GM03348 (cell line): ENCODE results near the gene PDZD4.

Experiments
- DNase-seq: peaks from one replicate; pipeline ENCODE4 v3.0.0; 2012; ENCODE audit warnings: low spot score

Gene PDZD4

GRCh38 chrX:153829799-153830639 lies at the start of gene PDZD4:
Gene PDZD4, minus strand, starts transcription at chrX:153830544. Its CDS starts 246 bp downstream, at chrX:153830298.
- no peak for DNase-seq

DNA sequence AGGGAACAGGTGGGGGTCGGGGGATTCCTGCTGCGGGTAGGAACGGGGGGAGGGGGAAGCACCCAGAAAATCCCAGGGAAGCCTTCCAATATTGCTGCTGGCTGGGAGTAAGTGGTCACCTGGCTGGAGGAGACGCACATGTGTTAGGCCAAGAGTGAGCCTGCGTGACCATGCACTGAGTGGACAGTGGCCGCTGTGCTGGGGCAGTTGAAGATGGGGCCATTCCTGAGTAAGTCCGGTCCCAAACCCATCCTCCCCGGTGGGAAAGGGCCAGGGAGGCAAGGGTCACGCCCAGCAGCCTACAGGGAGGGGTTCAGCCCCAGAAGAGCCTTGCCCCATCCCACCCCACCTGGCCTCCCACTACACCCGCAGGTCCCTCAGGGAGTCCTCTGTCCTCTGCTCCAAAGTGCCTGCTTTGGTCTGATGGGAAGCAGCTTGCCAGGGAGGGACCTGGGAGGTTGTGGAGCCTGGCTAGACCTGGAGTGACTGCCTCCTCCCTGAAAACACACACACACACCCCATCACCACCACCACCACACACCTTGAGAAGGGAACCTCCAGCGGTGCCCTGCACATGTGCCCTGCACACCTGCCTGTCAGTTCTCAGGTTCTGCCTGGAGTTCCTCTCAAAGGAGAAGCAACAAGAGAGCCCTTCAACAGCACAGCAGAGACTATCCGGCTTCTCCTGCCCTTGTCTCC lies 49.5 kb upstream of the PDZD4 start:
- DNase-seq = no peak

- DNase-seq = no peak
These were observed 48.8 kb upstream of the PDZD4 start for GRCh38 chrX:153878969-153879653.

- DNase-seq = no peak
These were observed 48.0 kb upstream of the PDZD4 start for GRCh38 chrX:153878345-153878744.

- no peak for DNase-seq
These were observed 47.4 kb upstream of the PDZD4 start for GRCh38 chrX:153877571-153878261.

- DNase-seq = no peak
These were observed 45.8 kb upstream of the PDZD4 start for GRCh38 chrX:153876112-153876491.

- DNase-seq = peak; percentile 74
These were observed 45.2 kb upstream of the PDZD4 start for GRCh38 chrX:153875391-153876111.

- DNase-seq = no peak
These were observed 44.2 kb upstream of the PDZD4 start for GRCh38 chrX:153874366-153875125.

DNA sequence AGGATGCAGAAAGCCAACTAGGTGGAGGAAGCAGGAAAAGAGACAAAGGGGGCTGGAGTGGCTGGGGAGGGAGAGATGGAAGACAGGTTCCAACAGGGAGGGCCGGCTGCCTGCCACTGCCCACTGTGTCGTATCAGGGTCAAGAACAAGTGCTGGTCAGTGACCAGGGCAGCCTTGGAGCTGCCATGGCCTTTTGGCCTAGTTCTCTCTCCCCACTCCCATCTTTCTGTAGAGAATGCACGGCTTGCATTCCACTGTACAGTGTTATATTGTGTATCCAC lies 43.7 kb upstream of the PDZD4 start:
- no peak for DNase-seq

DNA sequence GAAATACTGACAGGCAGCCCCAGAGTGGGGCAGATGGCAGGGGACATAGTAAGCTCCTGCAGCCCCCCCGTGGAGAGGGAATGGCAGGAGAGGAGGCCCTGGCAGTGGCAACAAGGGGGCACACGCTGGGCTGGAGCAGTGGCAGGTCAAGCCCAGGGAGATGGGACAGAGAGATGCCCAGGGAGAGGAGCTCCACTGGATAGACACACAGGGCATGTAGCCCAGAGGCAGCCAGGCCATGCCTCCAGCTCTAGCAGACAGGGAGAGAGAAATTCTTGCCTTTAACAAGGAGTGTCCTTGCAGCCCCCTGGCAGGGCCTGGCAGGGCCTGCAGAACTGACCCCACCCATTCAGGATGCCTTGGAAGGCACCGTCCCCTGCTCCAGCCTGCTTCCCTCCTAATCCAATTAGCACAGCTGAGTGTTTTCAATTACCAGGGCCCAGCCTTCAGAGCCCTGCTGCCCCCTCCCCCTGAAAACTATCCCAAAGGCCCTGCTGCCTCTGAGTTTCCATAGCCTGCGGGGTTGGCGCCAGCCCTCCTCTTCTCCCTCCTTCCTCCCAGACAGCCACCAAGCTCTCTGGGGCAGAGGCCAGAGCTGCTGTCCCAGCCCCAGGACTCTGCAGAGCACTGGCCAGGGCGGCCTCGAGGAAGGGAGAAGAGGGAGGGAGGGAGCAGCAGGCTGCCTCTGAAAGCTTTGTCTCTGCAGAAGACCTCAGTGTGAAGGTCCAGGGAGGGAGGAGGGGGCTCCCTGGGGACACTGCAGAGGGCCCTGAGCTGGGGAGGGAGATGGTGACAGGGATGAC lies 43.1 kb upstream of the PDZD4 start:
- no peak for DNase-seq

DNA sequence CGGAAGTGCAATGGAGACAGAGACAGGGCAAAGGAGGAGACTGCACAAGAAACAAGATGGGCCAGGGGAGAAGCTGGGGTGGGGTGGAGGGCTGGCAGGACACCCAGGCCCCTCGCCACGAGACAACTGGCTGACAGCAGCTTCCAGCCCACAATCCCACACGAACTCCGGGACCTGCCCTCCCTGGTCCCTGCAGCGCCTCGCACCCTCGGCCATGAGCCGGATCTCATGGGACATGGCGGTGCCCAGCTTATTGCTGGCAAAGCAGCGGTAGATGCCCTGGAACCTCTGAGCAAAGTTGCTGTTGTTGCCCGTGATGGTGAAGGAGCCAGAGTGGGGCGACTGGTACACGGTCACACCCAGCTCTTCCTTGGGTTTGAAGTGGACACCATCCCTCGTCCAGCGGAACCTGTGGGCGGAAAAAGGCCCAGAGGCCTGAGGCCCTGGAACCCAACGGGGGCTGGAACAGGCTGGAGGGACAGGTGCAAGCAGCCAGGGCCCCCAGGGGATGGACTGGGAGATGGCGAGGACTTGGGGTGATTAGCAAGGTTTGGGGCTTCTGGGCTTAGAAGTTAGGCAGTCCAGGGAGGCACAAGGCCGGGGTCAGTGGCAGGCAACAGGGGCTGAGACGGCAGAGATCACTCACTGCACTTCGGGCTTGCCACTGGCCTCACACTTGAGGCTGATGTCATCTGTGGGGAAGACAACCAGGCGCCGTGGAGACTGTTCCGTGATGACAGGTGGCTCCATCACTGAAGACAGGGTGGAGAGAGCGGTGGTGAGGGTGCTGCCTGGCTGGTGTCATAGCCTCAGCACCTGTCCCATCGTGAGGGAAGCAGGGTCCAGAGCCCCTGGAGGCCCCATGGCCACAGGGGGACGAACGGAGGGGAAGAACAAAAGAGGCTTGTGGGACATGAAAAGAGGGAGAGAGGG lies 41.9 kb upstream of the PDZD4 start:
- DNase-seq = no peak

DNA sequence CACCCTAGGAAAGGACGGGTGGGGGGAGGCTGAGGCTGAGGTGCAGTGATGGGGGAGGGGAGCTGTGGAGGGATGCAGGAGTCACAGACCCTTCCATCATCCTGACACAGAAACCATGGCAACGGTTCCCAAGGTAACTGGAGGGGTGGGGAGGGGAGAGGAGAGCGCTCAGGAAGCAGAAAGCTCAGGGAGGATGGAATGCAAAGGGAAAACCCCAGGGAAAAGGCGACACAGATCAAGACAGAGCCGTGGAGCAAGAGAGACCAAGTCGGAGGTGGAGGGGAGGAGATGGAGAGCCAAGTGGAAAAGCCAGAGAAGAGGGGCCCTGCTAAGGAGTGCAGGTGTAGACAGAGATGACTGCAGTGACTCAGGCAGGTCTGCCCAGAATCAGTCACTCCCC lies 41.1 kb upstream of the PDZD4 start:
- DNase-seq = no peak

DNA sequence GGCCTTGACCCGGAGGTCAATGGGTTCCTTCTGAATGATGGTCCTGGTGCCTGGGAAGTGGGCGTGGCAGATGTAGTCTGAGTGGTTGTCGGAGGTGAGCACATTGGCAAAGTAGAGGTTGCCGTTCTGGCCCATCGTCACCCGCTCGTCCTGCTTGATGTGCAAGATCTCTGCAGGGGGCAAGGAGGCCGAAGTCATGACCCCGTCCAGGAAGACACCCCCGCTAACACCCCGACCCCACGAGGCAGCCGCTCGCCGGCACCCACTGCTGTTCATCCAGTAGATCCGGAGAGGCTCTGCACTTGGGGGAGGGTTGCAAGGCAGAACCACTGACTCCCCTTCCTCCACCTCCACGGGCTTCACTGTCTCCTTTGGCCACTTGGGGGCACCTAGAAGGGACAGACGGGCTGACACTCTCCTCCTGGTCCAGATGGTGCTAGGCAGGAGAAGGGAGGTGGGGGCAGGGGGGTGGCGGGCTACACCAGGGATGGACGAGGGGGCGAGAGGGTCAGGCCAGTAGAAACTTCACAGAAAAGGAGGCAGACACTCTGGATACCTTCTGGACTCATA lies 40.5 kb upstream of the PDZD4 start:
- no peak for DNase-seq

- no peak for DNase-seq
These were observed 39.9 kb upstream of the PDZD4 start for GRCh38 chrX:153870288-153870690.

DNA sequence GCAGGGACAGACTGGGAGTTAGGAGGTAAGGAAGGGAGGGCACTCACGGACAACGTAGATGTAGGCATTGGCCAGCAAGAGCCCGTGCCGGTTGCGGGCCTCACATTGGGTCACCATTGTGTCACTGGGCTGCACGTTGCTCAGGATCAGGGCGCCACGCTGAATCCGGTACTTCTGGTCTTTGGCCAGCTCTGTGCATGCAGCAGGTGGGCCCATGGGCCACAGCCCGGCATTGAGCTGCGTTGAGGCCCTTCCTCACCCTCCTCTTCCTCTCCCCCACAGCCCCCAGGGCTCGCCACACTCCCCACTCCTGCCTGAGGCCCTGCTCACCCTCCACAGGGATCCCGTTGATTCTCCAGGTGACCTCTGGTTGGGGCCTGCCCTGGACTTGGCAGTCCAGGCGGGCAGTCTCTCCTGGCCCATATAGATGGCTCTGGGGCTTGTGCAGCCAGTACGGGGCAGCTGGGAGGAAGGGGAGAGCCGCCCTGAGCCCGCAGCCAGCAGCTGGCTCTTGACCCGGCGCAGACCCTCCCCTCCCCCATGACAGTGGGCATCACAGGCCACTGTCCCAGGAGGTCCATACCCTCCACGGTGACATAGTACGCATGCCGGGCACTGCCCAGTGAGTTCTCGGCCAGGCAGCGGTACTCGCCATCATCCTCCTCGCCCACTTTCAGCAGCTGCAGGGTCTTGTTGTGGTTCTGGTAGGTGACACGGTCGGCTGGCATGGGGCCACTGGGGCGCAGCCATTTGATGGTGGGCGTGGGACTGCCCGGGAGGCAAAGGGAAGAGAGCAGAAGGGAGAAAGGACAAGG lies 39.3 kb upstream of the PDZD4 start:
- DNase-seq = no peak

GRCh38 chrX:153868576-153869472 lies 38.5 kb upstream of the PDZD4 start:
- no peak for DNase-seq

- DNase-seq = no peak
These were observed 37.3 kb upstream of the PDZD4 start for GRCh38 chrX:153867671-153868070.
